IgD-negative memory B cell (primary cell): Measurements from ENCODE around the gene EYA2. TPM values are rescaled to one million over a fixed set of nuclear protein-coding genes. Genes with fewer than 3 reads are reported as not detected.

Source experiments
- H3K27ac Mint-ChIP-seq, 3 donors: one replicate each; pipeline ENCODE4 v1.8.0; 2020 to 2022; ENCODE audit warnings: mild to moderate bottlenecking in 3 of 3, mixed read lengths in 3 of 3, moderate library complexity in 1 of 3
- H3K27me3 Mint-ChIP-seq: one replicate; pipeline ENCODE4 v1.8.0; 2021; ENCODE audit warnings: mixed read lengths
- H3K36me3 Mint-ChIP-seq: one replicate; pipeline ENCODE4 v1.8.0; 2020; ENCODE audit warnings: mild to moderate bottlenecking, mixed read lengths
- H3K4me1 Mint-ChIP-seq, 3 donors: one replicate each; pipeline ENCODE4 v1.8.0; 2020 to 2022; ENCODE audit warnings: mixed read lengths in 3 of 3, mild to moderate bottlenecking in 1 of 3
- H3K4me3 Mint-ChIP-seq, 4 donors: one replicate each; pipeline ENCODE4 v1.8.0; 2020 to 2022; ENCODE audit warnings: mild to moderate bottlenecking in 4 of 4, mixed read lengths in 4 of 4, moderate library complexity in 3 of 4
- H3K9me3 Mint-ChIP-seq, 3 donors: one replicate each; pipeline ENCODE4 v1.8.0; 2020 to 2021; ENCODE audit warnings: mixed read lengths in 3 of 3, mild to moderate bottlenecking in 1 of 3
- polyA plus RNA-seq: library from polyadenylated mRNA; unstranded; fragments of 300-500 nt; fragmentation: Illumina TruSeq; gene quantifications from one replicate; pipeline ENCODE4 v1.2.3, GENCODE V29; 2021

EYA2 gene
- polyA plus RNA-seq, 1 donor from 2014 or later = 0.11 TPM

DNA sequence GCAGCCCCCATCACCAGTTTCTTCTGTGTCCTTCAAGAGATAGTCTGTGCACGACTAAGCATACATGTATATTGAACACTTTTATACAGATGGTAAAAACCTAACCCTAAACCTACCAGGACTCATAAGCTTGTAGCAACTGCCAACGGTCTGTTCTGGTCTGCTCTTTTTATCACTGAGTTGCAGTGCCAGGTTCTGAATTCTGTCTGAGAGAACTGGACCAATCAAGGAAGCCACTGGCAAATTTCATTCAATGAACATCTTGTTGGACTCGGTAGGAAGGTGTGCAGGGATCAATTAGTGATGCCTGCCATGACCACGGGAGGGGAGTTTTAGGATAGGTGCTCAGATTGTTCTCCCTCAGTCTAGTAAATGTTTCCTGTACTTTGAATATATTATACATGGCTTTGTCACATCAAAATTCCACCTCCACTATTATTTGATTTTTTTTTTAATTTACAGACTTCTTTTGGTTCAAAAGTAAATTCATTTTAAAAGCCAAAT, 146.8 kb downstream of the EYA2 start:
- Mint-ChIP-seq H3K4me1 (no peaks in the 10 kb centered on the region), H3K36me3 (peaks cover 2% of the 10 kb centered on the region), H3K27ac (no peak overlapping the region), H3K4me3 (no peak overlapping the region), H3K9me3 (peaks cover 2 to 10% (median 5%) of the 10 kb centered on the region in 3 donors), H3K27me3 (peaks cover 14% of the 10 kb centered on the region)

DNA sequence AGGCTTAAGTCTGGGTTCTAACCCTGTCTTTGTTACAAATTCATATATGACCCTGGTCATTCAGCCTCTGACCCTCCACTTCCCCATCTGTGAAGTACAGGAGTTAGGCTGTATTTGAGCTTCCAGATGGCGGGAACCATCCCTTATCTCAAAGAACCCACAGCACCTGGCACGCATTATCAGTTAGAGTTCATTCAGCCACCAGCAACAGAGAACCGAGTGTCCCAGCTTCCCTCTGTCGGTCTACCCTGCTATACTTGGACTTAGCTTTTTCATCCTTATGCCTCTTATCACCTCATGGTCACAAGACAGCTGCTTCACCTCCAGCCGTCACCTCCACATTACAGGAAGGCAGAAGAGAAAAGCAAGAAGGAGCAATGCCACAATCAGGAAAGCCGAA, 147.8 kb downstream of the EYA2 start:
- H3K27me3 Mint-ChIP-seq = peaks cover 15% of the 10 kb centered on the region
- peaks cover 2% of the 10 kb centered on the region for H3K36me3 Mint-ChIP-seq
- H3K4me3 Mint-ChIP-seq = no peak overlapping the region
- H3K4me1 Mint-ChIP-seq = no peaks in the 10 kb centered on the region
- H3K27ac Mint-ChIP-seq = no peak overlapping the region
- peaks cover 2 to 10% (median 5%) of the 10 kb centered on the region in 3 donors for H3K9me3 Mint-ChIP-seq

DNA sequence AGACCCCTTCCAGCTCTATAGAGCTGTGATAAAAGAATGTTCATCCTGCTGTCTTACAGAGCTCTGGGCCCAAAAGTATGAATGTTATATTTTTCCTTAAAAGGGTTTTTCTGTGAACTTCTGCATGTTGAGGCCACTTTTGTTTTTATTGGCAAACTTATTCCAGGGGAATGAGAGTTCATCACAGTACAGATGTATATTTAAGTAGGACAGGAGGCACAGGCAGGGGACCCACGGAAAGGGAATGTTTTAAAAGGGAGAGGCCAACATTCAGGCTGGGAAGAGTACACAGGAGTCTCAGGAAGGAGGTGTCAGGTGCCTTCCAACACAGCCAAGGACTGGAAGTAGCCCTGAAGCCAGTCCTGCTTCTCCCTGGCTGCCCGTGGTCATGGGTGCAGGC, 148.4 kb downstream of the EYA2 start:
- Mint-ChIP-seq H3K4me1 (no peaks in the 10 kb centered on the region), H3K4me3 (no peak overlapping the region), H3K9me3 (peaks cover 2 to 10% (median 5%) of the 10 kb centered on the region in 3 donors), H3K27ac (no peak overlapping the region), H3K36me3 (peaks cover 2% of the 10 kb centered on the region), H3K27me3 (peaks cover 11% of the 10 kb centered on the region)

DNA sequence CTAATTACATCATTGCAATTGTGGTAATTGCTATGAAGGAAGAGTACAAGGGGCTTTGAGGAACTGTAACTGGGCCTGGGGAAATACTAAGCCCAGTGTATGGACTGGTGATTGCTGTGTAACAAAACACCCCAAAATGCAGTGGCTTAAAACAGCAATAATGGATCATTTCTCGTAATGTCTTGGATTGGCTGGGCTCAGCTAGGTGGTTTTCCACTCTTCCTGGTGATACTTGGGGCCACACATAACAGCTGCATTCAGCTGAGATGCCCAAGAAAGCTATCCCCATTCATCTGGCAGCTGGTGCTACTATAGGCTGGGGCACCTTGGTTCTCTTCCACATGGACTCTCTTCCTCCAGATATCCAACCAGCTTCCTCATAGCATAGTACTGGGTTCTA, 150.3 kb downstream of the EYA2 start:
- Mint-ChIP-seq H3K36me3 (peaks cover 2% of the 10 kb centered on the region), H3K9me3 (peaks cover 2 to 10% (median 5%) of the 10 kb centered on the region in 3 donors), H3K4me3 (no peak overlapping the region), H3K4me1 (peaks cover 0 to 1% (median 0%) of the 10 kb centered on the region in 3 donors), H3K27ac (no peak overlapping the region), H3K27me3 (peaks cover 9% of the 10 kb centered on the region)

DNA sequence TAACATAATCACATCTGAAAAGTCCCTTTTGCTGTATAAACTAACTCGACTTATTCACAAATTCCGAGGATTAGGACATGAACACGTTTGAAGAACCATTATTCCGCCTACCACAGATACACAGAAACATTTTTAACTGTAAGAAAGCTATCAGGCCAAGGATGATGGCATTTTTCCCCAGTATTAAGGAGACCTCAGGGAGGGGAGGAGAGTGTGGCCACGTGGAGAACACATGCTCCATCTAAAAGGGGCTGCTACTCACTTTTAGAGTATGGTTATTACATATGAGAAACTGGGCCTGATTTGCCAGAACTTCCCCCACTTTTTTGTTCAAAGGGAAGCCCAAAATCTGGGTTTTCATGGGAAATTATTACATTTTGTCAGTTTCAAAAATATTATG, 153.4 kb downstream of the EYA2 start:
- Mint-ChIP-seq H3K27me3 (peaks cover 2% of the 10 kb centered on the region), H3K9me3 (peaks cover 0 to 9% (median 5%) of the 10 kb centered on the region in 3 donors), H3K4me1 (peaks cover 0 to 1% (median 0%) of the 10 kb centered on the region in 3 donors), H3K36me3 (peaks cover 3% of the 10 kb centered on the region), H3K27ac (no peak overlapping the region), H3K4me3 (no peak overlapping the region)

DNA sequence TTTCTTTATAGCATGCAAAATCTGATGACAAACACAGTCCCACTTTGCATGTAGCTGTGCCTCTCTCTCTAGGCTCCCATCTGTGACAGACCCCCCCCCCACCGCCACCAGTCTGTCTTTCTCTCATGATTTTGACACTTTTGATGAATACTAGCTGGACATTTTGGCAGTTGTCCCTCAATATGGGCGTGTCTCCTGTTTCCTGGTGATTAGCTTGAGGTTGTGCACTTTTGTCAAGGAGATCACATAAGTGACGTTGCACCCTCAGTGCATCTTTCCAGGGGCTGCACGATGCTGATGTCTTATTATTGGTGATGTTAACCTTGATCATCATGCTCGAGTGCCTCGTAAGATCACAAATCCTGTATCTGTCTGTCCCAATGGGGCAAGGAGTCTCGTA, 155.1 kb downstream of the EYA2 start:
- H3K4me3 Mint-ChIP-seq = no peak overlapping the region
- peaks cover 0 to 1% (median 0%) of the 10 kb centered on the region in 3 donors for H3K4me1 Mint-ChIP-seq
- peaks cover 3% of the 10 kb centered on the region for H3K27me3 Mint-ChIP-seq

DNA sequence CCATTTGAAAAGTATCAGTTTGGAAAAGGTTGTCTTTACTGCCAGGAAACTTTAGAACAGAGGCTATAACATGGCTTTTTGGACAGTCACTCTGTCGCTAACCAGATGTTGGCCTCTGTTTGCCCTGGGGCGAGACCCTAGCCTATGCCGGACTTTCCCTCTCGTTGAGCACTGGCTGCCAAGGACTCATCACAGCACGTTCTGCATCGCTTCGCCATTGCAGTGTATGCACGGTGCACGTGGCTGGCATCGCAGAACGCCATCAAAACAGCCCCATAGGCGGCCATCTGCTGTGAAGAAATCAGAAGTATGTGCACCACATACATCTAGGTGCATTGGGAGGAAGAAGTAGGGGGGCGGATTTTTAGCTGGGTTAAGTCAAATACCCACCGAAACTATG, 156.4 kb downstream of the EYA2 start:
- Mint-ChIP-seq H3K27me3 (peaks cover 3% of the 10 kb centered on the region), H3K9me3 (peaks cover 0 to 5% (median 0%) of the 10 kb centered on the region in 3 donors), H3K27ac (no peak overlapping the region), H3K36me3 (peaks cover 3% of the 10 kb centered on the region), H3K4me3 (no peak overlapping the region), H3K4me1 (peaks cover 0 to 1% (median 0%) of the 10 kb centered on the region in 3 donors)

More for the DNA sequence above, 155.1 kb downstream of the EYA2 start:
- H3K36me3 Mint-ChIP-seq = peaks cover 3% of the 10 kb centered on the region
- peaks cover 0 to 7% (median 5%) of the 10 kb centered on the region in 3 donors for H3K9me3 Mint-ChIP-seq
- H3K27ac Mint-ChIP-seq = no peak overlapping the region

DNA sequence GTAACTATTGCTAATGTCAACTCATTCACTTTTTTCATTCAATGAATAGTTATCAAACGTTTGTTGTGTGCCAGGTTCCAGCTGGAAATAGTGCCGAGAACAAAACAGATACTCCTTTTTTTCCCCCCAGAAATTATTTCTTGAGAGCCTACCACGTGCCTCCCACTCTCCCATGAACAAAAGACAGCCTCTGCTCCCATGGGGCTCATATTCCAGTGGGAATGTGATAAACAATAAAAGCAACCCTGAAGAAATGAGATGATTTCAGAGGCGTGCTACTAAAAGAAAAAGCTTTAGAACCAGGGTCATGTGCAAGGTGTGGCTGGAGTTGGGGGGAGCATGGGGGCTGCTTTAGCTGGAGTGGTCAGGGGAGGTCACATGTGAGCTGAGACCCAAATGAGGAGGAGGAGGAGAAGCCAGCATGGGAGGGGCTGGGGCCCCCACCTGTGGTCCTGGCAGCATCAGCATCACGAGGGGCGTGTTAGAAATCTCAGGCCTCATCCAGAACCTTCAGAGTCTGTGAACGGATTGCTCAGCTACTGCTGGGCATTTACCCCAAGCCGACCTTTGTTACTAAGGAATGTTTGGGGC, 157.4 kb downstream of the EYA2 start:
- Mint-ChIP-seq H3K9me3 (peaks cover 0 to 5% (median 0%) of the 10 kb centered on the region in 3 donors), H3K27ac (no peak overlapping the region), H3K4me1 (peaks cover 0 to 3% (median 0%) of the 10 kb centered on the region in 3 donors), H3K27me3 (peaks cover 2% of the 10 kb centered on the region), H3K36me3 (peaks cover 3% of the 10 kb centered on the region), H3K4me3 (no peak overlapping the region)

DNA sequence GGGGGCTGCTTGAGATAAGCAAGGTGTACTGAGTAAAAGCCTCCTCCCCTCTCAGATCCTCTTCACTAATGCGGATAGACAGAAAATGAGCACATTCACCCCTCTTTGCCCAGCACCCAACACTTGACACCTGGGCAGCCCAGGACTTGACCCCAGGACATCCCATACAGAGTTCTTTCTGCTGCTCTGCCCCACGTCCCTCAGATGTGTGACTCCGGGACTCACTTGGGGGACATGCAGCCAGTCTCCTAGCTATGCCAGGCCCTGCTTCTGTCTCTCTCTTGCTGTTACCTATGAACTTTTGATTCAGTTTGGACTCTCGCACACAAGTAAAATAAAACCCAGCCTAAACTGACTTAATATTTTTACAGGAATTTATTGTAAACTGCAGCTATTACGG, 159.9 kb downstream of the EYA2 start:
- Mint-ChIP-seq H3K4me3 (no peak overlapping the region), H3K4me1 (peaks cover 0 to 1% (median 0%) of the 10 kb centered on the region in 3 donors), H3K27ac (no peak overlapping the region), H3K36me3 (peaks cover 3% of the 10 kb centered on the region), H3K9me3 (peaks cover 0 to 5% (median 0%) of the 10 kb centered on the region in 3 donors), H3K27me3 (peaks cover 7% of the 10 kb centered on the region)

DNA sequence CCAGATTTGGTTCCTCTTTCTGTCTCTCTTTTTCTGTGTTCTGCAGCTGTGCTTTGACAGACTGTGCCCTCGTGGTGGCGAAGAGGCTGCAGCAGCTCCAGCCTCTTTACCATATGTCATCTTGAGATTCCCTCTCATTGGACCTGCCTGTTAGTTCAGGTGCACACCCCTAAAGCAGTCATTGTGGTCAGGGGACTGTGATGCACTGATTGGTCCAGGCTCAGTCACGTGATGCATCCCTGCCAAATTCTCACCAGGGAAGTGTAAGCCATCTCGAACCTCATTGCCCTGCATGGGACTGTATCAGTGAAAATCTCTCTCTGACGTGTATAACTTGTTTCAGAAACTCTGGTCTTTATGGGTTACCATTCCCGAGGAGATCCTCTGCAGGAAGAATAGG, 160.3 kb downstream of the EYA2 start:
- H3K9me3 Mint-ChIP-seq = peaks cover 0 to 5% (median 0%) of the 10 kb centered on the region in 3 donors
- no peak overlapping the region for H3K4me3 Mint-ChIP-seq
- peaks cover 3% of the 10 kb centered on the region for H3K36me3 Mint-ChIP-seq
- H3K27ac Mint-ChIP-seq = peak overlapping the region in 1 of 3 donors; percentile 24
- peaks cover 9% of the 10 kb centered on the region for H3K27me3 Mint-ChIP-seq
- peaks cover 0 to 1% (median 0%) of the 10 kb centered on the region in 3 donors for H3K4me1 Mint-ChIP-seq

DNA sequence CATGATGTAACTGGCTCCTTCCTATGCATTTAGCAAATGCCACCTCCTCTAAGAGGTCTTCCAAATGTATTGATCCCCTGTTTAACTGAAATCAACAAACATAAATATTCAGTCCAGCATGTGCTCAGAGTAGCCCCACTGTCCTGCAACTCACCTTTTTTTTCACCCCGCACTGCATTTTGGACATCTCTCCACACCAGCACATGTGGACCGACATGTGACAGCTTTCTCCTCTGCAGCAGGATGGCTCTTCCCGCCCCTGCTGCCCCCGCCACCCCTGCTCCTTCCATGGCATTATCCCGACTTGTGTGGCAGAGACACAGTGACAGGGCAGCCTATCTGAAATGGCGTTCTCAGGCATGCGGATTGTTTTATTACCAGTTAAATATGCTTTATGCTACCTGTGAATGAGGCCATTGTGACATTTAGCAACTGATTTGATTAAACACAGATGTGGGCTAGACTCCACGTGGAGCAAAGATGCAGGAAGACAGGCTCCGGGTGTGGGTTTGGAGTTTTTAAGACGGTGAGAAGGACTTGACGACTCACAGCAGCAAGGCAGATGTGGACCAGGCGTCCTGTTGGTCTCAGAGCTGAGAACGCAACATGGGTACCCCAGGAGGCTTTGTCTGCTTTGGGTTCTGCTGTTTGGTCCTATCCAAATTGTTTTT, 161.2 kb downstream of the EYA2 start:
- peaks cover 2% of the 10 kb centered on the region for H3K36me3 Mint-ChIP-seq
- peaks cover 0 to 5% (median 0%) of the 10 kb centered on the region in 3 donors for H3K9me3 Mint-ChIP-seq
- peaks cover 0 to 1% (median 0%) of the 10 kb centered on the region in 3 donors for H3K4me1 Mint-ChIP-seq
- H3K27me3 Mint-ChIP-seq = peaks cover 9% of the 10 kb centered on the region
- no peak overlapping the region for H3K27ac Mint-ChIP-seq
- no peak overlapping the region for H3K4me3 Mint-ChIP-seq

DNA sequence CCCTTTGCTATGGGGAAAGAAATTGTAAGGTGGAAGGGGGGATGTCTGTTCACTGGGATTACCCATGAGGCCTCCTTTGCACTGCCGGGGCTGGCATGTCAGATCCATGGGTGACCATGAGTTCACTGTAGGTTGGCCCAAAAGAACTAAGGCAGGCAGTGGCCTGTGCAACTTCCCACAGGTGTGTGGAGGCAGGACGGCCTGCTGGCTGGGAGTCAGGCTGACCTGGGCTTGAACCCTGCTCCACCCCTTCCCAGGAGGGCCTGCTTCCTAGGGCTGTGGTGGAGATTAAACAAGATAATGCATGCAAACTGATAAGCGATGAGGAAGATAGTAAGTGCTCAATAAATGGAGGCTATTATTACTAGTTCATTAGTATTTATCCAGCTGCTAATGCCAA, 163.0 kb downstream of the EYA2 start:
- Mint-ChIP-seq H3K9me3 (peaks cover 0 to 5% (median 0%) of the 10 kb centered on the region in 3 donors), H3K4me1 (peaks cover 0 to 1% (median 0%) of the 10 kb centered on the region in 3 donors), H3K27ac (no peak overlapping the region), H3K36me3 (peaks cover 2% of the 10 kb centered on the region), H3K4me3 (no peak overlapping the region), H3K27me3 (peaks cover 12% of the 10 kb centered on the region)

DNA sequence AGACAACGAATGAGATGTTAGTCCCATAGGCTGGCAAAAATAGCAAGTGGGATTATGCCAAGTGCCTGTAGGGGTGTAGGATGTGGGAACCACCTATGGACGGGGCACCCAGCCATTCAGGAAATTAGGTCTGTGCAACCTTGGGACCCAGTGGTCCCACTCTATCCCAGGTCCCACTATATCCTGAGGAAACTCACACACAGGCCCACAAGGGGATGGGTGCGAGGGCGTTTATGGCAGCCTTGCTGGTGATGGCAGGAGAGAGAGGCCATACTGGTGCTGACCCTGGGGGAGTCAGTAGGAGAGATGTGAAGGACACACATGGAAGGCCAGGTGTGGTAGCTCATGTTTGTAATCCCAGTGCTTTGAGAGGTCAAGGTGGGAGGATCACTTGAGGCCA, 163.6 kb downstream of the EYA2 start:
- Mint-ChIP-seq H3K4me1 (peaks cover 0 to 1% (median 0%) of the 10 kb centered on the region in 3 donors), H3K36me3 (peaks cover 3% of the 10 kb centered on the region), H3K27me3 (peaks cover 12% of the 10 kb centered on the region), H3K4me3 (no peak overlapping the region), H3K27ac (no peak overlapping the region), H3K9me3 (peaks cover 0 to 5% (median 0%) of the 10 kb centered on the region in 3 donors)

DNA sequence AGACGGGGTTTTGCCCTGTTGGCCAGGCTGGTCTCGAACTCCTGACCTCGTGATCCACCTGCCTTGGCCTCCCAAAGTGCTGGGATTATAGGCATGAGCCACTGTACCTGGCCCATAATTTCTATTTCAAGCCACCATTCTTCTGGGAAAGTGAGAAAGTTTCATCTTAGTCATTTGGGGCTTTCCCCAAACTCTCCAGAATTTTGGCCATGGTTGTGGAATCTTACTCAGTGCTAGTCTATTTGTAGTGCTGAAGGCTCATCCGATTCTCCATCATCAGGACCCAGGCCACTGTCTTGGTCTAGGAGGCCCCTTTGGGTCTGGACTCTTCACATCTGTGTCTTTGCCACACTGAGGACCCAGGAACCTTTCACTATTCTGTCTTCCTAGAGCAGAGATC, 164.9 kb downstream of the EYA2 start:
- no peak overlapping the region for H3K27ac Mint-ChIP-seq
- peaks cover 3% of the 10 kb centered on the region for H3K36me3 Mint-ChIP-seq
- H3K4me1 Mint-ChIP-seq = peaks cover 0 to 1% (median 0%) of the 10 kb centered on the region in 3 donors
- H3K27me3 Mint-ChIP-seq = peaks cover 11% of the 10 kb centered on the region
- H3K4me3 Mint-ChIP-seq = no peak overlapping the region
- peaks cover 0 to 5% (median 1%) of the 10 kb centered on the region in 3 donors for H3K9me3 Mint-ChIP-seq

DNA sequence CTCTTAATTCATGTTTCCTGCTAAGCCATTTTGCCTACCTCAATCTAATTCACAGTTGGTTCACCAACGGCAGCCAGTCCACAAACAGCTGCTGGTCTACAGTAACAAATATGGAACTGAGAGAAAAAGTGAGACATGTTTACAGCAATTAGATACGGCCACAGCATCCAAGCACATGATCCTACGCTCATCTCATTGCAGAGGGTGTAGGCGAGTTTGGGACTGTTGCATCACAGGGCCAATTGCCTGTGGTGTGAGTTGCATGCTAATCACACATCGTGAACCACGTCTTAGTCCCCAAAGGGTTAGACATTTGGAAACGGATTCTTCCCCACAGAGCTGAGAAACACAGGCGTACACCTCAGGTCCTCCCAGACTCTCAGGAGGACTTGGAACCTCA, 166.9 kb downstream of the EYA2 start:
- peaks cover 6% of the 10 kb centered on the region for H3K36me3 Mint-ChIP-seq
- H3K4me3 Mint-ChIP-seq = no peak overlapping the region
- H3K27me3 Mint-ChIP-seq = peaks cover 11% of the 10 kb centered on the region
- H3K9me3 Mint-ChIP-seq = peaks cover 0 to 8% (median 2%) of the 10 kb centered on the region in 3 donors
- no peak overlapping the region for H3K27ac Mint-ChIP-seq
- no peaks in the 10 kb centered on the region for H3K4me1 Mint-ChIP-seq
